ENCODE results near the gene SMG5.

The SMG5 gene

DNA sequence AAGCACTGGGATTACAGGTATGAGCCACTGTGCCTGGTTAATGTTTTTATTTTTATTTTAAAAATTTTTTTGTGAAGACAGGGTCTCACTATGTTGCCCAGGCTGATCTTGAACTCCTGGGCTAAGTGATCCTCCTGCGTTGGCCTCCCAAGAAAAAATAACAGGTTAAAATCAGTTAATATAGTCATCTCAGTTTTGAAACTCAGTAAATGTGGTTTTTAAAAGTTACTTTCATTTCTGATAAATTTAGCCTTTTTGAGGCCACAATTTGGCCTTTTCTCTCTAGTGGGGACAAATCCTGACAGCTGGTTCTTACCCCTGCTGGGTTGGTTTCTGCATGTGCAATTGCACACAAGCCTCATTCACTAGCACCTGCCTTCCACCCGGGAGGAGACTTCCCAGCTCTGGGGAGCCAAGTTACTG is 56.5 kb downstream of the SMG5 start:
- peaks cover 41% of the 10 kb centered on the region for H3K4me1 ChIP-seq (ENCODE audit: low read length)
- no peaks in the 10 kb centered on the region for H4K20me1 ChIP-seq (ENCODE audit: insufficient read depth, low read length)
- no peak overlapping the region for H2AFZ ChIP-seq (ENCODE audit: low read length)
- peak; percentile 98 for DNase-seq
- H3K4me2 ChIP-seq (ENCODE audit: low read depth, low read length): peak overlapping the region; percentile 50
- peaks cover 39% of the 10 kb centered on the region for H3F3A ChIP-seq (ENCODE audit: insufficient read depth, low read length)
- H3K79me2 ChIP-seq (ENCODE audit: low read length): peaks cover 35% of the 10 kb centered on the region
- no peak overlapping the region for H3K4me3 ChIP-seq (ENCODE audit: low read length)
- H3K27me3 ChIP-seq (replicated peaks; ENCODE audit: insufficient read depth, low read length): no peaks in the 10 kb centered on the region
- peak overlapping the region; percentile 91 for H3K27ac ChIP-seq (ENCODE audit: low read length)
- H3K36me3 ChIP-seq (replicated peaks; ENCODE audit: insufficient read depth, low read length): peaks cover 7% of the 10 kb centered on the region; the same call in 1 of the 2 replicates
- H3K9ac ChIP-seq (ENCODE audit: low read length): peak overlapping the region; percentile 49; the same call in 1 of the 2 replicates
- H3K9me2 ChIP-seq (replicated peaks; ENCODE audit: insufficient read depth, low read length): no peaks in the 10 kb centered on the region
- no peaks in the 10 kb centered on the region for H3K9me3 ChIP-seq (replicated peaks; ENCODE audit: insufficient read depth, low read length)
- no peak for TF ChIP-seq CTCF (IDR thresholded peaks at IDR 0.05; ENCODE audit: low read length)
- TF ChIP-seq EZH2phosphoT487 (IDR thresholded peaks at IDR 0.05; ENCODE audit: low read length): no peak
- TF ChIP-seq EZH2 (optimal IDR thresholded peaks at IDR 0.05; ENCODE audit: low read depth, low read length): no peak

DNA sequence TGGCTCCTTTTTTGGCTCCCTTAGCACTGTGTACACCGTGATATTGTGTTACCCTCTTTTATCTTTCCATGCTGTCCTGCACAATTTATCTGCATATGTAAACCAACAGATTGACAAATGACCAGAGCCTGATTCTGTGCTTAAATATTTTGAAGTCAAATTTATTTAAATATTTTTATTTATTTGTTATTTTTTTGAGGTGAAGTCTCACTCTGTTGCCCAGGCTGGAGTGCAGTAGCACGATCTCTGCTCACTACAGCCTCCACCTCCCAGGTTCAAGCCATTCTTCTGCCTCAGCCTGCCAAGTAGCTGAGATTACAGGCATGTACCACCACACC is 57.0 kb downstream of the SMG5 start:
- H3F3A ChIP-seq (ENCODE audit: insufficient read depth, low read length): peaks cover 39% of the 10 kb centered on the region
- H3K27me3 ChIP-seq (replicated peaks; ENCODE audit: insufficient read depth, low read length): no peaks in the 10 kb centered on the region
- no peak for TF ChIP-seq EZH2 (optimal IDR thresholded peaks at IDR 0.05; ENCODE audit: low read depth, low read length)
- no peak for TF ChIP-seq CTCF (IDR thresholded peaks at IDR 0.05; ENCODE audit: low read length)
- no peak for TF ChIP-seq EZH2phosphoT487 (IDR thresholded peaks at IDR 0.05; ENCODE audit: low read length)
- H3K36me3 ChIP-seq (replicated peaks; ENCODE audit: insufficient read depth, low read length): peaks cover 7% of the 10 kb centered on the region; the same call in 1 of the 2 replicates
- no peaks in the 10 kb centered on the region for H3K9me3 ChIP-seq (replicated peaks; ENCODE audit: insufficient read depth, low read length)
- no peak overlapping the region for H2AFZ ChIP-seq (ENCODE audit: low read length)
- H3K9me2 ChIP-seq (replicated peaks; ENCODE audit: insufficient read depth, low read length): no peaks in the 10 kb centered on the region
- DNase-seq: no peak
- peak overlapping the region; percentile 23; the same call in 1 of the 2 replicates for H3K4me2 ChIP-seq (ENCODE audit: low read depth, low read length)
- H3K4me1 ChIP-seq (ENCODE audit: low read length): peaks cover 44% of the 10 kb centered on the region
- H4K20me1 ChIP-seq (ENCODE audit: insufficient read depth, low read length): no peaks in the 10 kb centered on the region
- H3K27ac ChIP-seq (ENCODE audit: low read length): peak overlapping the region; percentile 91
- peak overlapping the region; percentile 19; the same call in 1 of the 2 replicates for H3K9ac ChIP-seq (ENCODE audit: low read length)
- peaks cover 40% of the 10 kb centered on the region for H3K79me2 ChIP-seq (ENCODE audit: low read length)
- H3K4me3 ChIP-seq (ENCODE audit: low read length): no peak overlapping the region

GRCh38 chr1:156221986-156222692 is 60.5 kb downstream of the SMG5 start:
- Histone ChIP-seq H3F3A (ENCODE audit: insufficient read depth, low read length) (peaks cover 43% of the 10 kb centered on the region), H3K4me2 (ENCODE audit: low read depth, low read length) (no peak overlapping the region), H3K79me2 (ENCODE audit: low read length) (peaks cover 54% of the 10 kb centered on the region), H3K9ac (ENCODE audit: low read length) (no peak overlapping the region), H3K27ac (ENCODE audit: low read length) (no peak overlapping the region), H3K4me1 (ENCODE audit: low read length) (peaks cover 44% of the 10 kb centered on the region), H2AFZ (ENCODE audit: low read length) (no peak overlapping the region), H3K27me3 (replicated peaks; ENCODE audit: insufficient read depth, low read length) (no peaks in the 10 kb centered on the region), H4K20me1 (ENCODE audit: insufficient read depth, low read length) (no peaks in the 10 kb centered on the region), H3K9me2 (replicated peaks; ENCODE audit: insufficient read depth, low read length) (no peaks in the 10 kb centered on the region), H3K36me3 (replicated peaks; ENCODE audit: insufficient read depth, low read length) (peaks cover 7% of the 10 kb centered on the region; the same call in 1 of the 2 replicates), H3K9me3 (replicated peaks; ENCODE audit: insufficient read depth, low read length) (no peaks in the 10 kb centered on the region), H3K4me3 (ENCODE audit: low read length) (no peak overlapping the region)
- no peak for TF ChIP-seq CTCF (IDR thresholded peaks at IDR 0.05; ENCODE audit: low read length)
- no peak for TF ChIP-seq EZH2 (optimal IDR thresholded peaks at IDR 0.05; ENCODE audit: low read depth, low read length)
- no peak for TF ChIP-seq EZH2phosphoT487 (IDR thresholded peaks at IDR 0.05; ENCODE audit: low read length)
- DNase-seq: no peak

Data from MM.1S (cell line).